Measurements from ENCODE around the gene PDE4D.

The PDE4D gene

DNA sequence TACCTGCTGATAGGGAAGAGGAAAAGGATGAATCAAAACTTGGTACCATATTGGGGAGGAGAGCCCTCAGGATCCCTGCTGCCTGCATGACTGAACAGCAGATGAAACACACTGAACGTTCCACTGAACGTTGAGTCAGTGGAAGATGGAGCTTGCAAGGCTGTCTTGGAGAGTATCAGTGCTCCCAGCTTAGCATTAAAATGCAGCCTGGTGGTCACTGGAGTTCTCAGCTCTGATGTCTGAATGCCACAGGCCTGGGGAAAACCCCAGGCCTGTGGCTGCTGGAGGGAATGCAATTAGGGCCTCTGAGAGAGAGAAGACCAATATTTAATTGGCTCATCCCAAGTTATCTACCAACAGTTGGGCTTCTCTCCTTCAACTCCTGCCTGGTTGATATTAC lies 54.5 kb downstream of the PDE4D start:
- no peak for DNase-seq (ENCODE audit: low read depth in 2 of 2)

DNA sequence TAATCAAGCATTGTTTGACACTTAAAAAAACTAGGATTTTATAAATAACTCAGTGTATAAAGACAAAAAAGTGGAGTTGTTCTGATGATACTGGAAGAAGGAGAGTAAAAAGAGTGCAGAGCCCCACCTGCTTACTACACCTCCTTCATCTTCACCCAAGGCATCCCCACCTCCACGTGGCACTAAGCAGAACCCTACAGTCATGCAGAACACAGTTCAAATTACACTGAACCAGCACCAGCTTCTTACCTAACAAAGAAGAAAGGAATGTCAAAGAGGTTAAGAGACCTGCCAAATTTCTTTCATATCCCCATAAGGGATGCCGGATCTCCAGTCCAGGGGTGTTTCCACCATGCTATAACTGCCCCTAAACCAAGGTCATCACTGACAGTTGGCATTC lies 55.5 kb downstream of the PDE4D start:
- no peak for DNase-seq (ENCODE audit: low read depth in 2 of 2)

GRCh38 chr5:59837071-59837470 lies 56.5 kb downstream of the PDE4D start:
- no peak for DNase-seq (ENCODE audit: low read depth in 2 of 2)

DNA sequence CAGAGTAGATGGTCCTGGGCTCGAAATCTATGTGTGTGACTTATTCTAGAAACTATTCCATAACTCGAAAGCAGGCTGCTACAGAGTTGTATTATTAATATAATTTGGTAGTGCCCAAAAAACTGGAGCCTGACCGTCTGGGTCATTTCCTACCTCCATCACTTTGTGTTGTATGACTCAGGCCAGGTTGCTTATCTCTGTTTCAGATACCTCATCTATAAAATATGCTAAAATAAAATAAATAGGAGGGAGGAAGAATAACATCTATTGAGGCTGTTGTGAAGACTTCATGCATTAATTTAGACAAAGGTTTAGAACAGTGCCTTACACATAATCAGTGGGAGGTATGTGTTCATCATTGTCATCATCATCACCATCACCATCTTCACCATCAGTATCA lies 57.7 kb downstream of the PDE4D start:
- DNase-seq (ENCODE audit: low read depth in 2 of 2) = no peak

DNA sequence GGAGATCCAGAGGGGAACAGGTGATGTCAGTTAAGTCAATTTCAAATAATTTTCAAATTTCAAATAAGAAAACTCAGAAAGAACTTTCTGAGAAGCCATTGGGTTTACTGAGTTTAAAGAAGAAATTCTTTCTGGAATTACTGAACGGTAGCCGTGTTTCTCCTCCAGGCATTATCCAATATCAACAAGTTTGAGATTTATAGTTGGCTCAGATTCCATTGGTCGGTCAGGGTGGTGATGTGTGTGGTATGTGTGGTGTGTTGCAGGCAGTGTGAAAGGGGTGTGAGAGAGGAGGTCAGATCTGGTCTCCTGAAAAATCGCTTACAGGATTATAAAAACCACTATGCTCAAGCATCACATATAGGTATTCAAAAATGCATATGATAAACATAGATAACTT lies 60.1 kb downstream of the PDE4D start:
- DNase-seq (ENCODE audit: low read depth in 2 of 2) = no peak

- no peak for DNase-seq (ENCODE audit: low read depth in 2 of 2)
These were observed 60.8 kb downstream of the PDE4D start for GRCh38 chr5:59832577-59833301.

- DNase-seq (ENCODE audit: low read depth in 2 of 2) = no peak
These were observed 62.1 kb downstream of the PDE4D start for GRCh38 chr5:59831326-59832010.

- no peak for DNase-seq (ENCODE audit: low read depth in 2 of 2)
These were observed 62.9 kb downstream of the PDE4D start for GRCh38 chr5:59830536-59831200.

DNA sequence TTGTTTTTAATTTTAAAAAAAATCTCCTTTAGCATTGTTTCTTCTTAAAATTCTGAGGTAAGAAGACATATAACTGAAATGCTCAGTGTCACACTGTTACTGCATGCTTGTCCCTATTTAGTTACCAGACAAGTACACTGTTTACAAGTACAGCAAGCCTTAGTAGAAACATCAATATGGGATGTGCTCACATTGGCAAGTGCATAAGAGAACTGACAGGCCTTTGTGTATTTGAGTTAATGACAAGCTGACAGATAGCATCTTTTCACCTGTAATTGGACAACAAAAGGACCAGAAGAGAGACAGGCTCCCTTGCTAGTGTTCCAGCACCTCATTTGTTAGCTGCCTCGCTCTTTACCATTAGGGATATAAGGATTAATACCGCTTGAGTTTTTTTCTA lies 63.6 kb downstream of the PDE4D start:
- DNase-seq (ENCODE audit: low read depth in 2 of 2) = no peak

GRCh38 chr5:59829386-59829785 lies 64.1 kb downstream of the PDE4D start:
- DNase-seq (ENCODE audit: low read depth in 2 of 2) = no peak

- no peak for DNase-seq (ENCODE audit: low read depth in 2 of 2)
These were observed 64.9 kb downstream of the PDE4D start for GRCh38 chr5:59828623-59829022.

DNA sequence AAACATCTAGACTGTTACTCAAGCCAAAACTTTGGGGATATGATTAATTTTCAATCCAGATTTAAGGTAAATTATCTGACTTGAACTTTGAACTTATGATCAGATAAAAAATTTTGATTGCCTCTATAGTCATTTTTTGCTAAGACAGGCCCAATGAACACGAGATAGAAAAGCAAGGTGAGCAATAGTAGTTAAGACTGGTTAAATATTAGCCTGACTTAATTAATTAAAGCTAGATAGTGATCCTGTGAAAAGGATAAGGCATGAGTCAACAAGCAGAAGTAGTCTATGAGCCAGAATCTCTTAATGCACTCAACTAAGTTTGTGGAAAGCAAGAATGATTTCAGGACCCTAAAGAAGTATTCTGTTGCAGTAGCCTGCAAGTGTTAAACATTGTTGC lies 66.5 kb downstream of the PDE4D start:
- no peak for DNase-seq (ENCODE audit: low read depth in 2 of 2)

GRCh38 chr5:59823420-59823819 lies 70.1 kb downstream of the PDE4D start:
- no peak for DNase-seq (ENCODE audit: low read depth in 2 of 2)

- no peak for DNase-seq (ENCODE audit: low read depth in 2 of 2)
These were observed 73.7 kb downstream of the PDE4D start for GRCh38 chr5:59819806-59820205.

GRCh38 chr5:59817536-59817935 lies 76.0 kb downstream of the PDE4D start:
- DNase-seq (ENCODE audit: low read depth in 2 of 2) = no peak

GRCh38 chr5:59816654-59817300 lies 76.7 kb downstream of the PDE4D start:
- DNase-seq (ENCODE audit: low read depth in 2 of 2) = no peak

- DNase-seq (ENCODE audit: low read depth in 2 of 2) = no peak
These were observed 79.0 kb downstream of the PDE4D start for GRCh38 chr5:59814537-59814872.

DNA sequence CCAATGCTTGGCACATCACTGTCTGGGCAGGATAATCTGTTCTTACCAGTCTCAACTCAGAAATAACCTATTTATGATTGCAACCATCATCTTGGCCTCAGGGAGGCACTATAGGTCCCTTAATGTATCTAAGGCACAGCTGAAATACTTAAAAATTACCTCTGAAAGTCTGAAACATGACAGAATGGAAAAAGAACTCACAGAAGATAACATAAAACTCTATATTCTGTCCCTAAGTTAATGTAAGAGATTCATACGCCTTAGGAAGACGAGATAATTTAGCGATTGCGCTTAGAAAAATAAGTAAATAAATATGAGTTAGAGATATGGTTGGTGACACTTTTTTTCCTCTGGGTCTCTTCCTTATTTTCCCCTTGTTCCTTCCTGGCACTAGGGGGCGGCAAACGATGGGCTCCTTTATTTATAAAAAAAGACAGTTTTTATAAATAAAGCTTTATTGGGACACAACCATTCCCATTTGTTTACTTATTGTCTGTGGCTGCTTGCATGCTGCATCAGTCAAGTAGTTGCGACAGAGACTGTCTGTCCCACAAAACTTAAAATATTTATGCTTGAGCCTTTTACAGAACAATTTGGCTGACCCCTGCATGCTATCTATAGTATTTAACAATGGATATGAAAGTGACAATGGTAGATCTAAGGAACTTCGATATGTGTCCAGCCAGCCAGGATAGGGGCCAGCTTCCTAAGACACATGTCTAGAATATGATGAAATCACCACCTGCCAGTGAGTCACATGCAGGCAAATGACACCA lies 79.6 kb downstream of the PDE4D start:
- DNase-seq (ENCODE audit: low read depth in 2 of 2) = no peak

GRCh38 chr5:59810041-59810440 lies 83.5 kb downstream of the PDE4D start:
- DNase-seq (ENCODE audit: low read depth in 2 of 2) = peak; percentile 18 to 25

DNA sequence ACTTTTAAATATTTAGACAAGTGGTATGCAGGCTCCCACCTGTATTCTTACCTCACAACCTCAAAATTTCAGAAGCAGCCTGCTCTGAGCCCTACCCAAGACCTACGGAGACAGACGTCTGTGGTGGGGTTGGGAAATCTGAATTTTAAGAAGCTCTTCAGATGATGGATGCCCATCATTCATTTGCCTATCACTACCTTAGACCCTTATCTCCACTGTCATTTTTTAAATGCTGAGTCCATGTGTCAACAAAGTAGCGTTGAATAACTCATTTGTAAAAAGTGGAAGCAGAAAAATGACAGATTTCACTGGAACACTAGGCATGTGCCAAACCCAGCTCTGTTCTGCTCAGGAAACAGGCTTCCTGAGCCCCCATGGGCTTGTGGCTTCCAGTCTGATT lies 85.7 kb downstream of the PDE4D start:
- DNase-seq (ENCODE audit: low read depth in 2 of 2) = no peak

GRCh38 chr5:59800347-59800893 lies 93.1 kb downstream of the PDE4D start:
- DNase-seq (ENCODE audit: low read depth in 2 of 2) = no peak

All from stimulated activated CD8-positive, alpha-beta memory T cell treated with anti-CD3 and anti-CD28 coated beads, Interleukin-7, amount 100 ng/mL, for 1 hour (primary cell).